IMR-90 (cell line): Measurements from ENCODE around the gene NAV2. TPM values are rescaled to one million over a fixed set of nuclear protein-coding genes. Genes with fewer than 3 reads are reported as not detected.

Experiments
- ATAC-seq: fragments of 200-7000 bp; cut with Tn5 transposase; 2 replicates; pipeline ENCODE4 v1.9.1; 2020; ENCODE audit warnings: low read depth, mild to moderate bottlenecking, moderate library complexity
- BruUV-seq: library from RNA; stranded (reverse); fragments of 400-500 nt; replicated peaks from 2 replicates; lab custom pipeline; 2021; lab: Mats Ljungman, UMichigan
- CTCF ChIA-PET: fragments of 300-600 bp; formaldehyde crosslinking; extraction: SDS; loops from one replicate; lab custom pipeline; 2021; ENCODE audit warnings: antibody characterized with exemption; lab: Yijun Ruan, JAX
- POLR2A ChIA-PET: fragments of 300-600 bp; sonication (Branson Sonifier 250); formaldehyde crosslinking; loops from one replicate; lab custom pipeline; 2022; ENCODE audit warnings: antibody characterized with exemption; ENCODE audit not compliant: unreplicated experiment; lab: Charles Lee
- DNase-seq: peaks from one replicate; pipeline ENCODE4 v3.0.0; 2013
- H2AFZ ChIP-seq: replicated peaks from 2 replicates; pipeline ENCODE3; 2013; ENCODE audit warnings: low read length, mild to moderate bottlenecking; ENCODE audit not compliant: poor library complexity
- H2AK5ac ChIP-seq: 2 replicates; pipeline ENCODE4 v1.6.1; 2013; ENCODE audit warnings: low read depth, low read length, inconsistent platforms
- H2AK9ac ChIP-seq: replicated peaks from 2 replicates; pipeline ENCODE3; 2013; ENCODE audit warnings: mild to moderate bottlenecking, low read depth, low read length, moderate library complexity; ENCODE audit not compliant: poor library complexity
- H2BK120ac ChIP-seq: 2 replicates; pipeline ENCODE4 v1.6.1; 2013; ENCODE audit warnings: low read depth, low read length, inconsistent platforms
- H2BK15ac ChIP-seq: 3 replicates; pipeline ENCODE4 v1.6.1; 2013; ENCODE audit warnings: low read depth, low read length, inconsistent platforms
- H2BK20ac ChIP-seq: 2 replicates; pipeline ENCODE4 v1.6.1; 2013; ENCODE audit warnings: low read depth, mild to moderate bottlenecking, inconsistent platforms, low read length, moderate library complexity
- H2BK5ac ChIP-seq: 2 replicates; pipeline ENCODE4 v1.6.1; 2013; ENCODE audit warnings: mild to moderate bottlenecking, low read depth, low read length, inconsistent platforms; ENCODE audit not compliant: poor library complexity, severe bottlenecking
- H3K14ac ChIP-seq: replicated peaks from 2 replicates; pipeline ENCODE4 v1.6.1; 2013; ENCODE audit warnings: low read depth, low read length, inconsistent platforms
- H3K18ac ChIP-seq: 2 replicates; pipeline ENCODE4 v1.6.1; 2013; ENCODE audit warnings: low read depth, low read length, control low read depth
- H3K23ac ChIP-seq: 2 replicates; pipeline ENCODE4 v1.6.1; 2013; ENCODE audit warnings: low read depth, low read length, inconsistent platforms
- H3K27ac ChIP-seq: 2 replicates; pipeline ENCODE4 v1.5.1; 2013; ENCODE audit warnings: mild to moderate bottlenecking, control low read depth, low read length; ENCODE audit not compliant: insufficient read depth
- H3K27me3 ChIP-seq: 2 replicates; pipeline ENCODE4 v1.6.1; 2013; ENCODE audit warnings: low read length; ENCODE audit not compliant: control insufficient read depth, insufficient read depth
- H3K36me3 ChIP-seq: 2 replicates; pipeline ENCODE4 v1.6.1; 2013; ENCODE audit warnings: low read length, mixed read lengths; ENCODE audit not compliant: control insufficient read depth, insufficient read depth
- H3K4ac ChIP-seq: 2 replicates; pipeline ENCODE4 v1.6.1; 2013; ENCODE audit warnings: low read depth, low read length, inconsistent platforms
- H3K4me1 ChIP-seq: 2 replicates; pipeline ENCODE4 v1.6.1; 2013; ENCODE audit warnings: low read length, mixed read lengths; ENCODE audit not compliant: control insufficient read depth, insufficient read depth
- H3K4me2 ChIP-seq: 2 replicates; pipeline ENCODE4 v1.6.1; 2013; ENCODE audit warnings: low read depth, mild to moderate bottlenecking, control low read depth, low read length, moderate library complexity
- H3K4me3 ChIP-seq: 2 replicates; pipeline ENCODE4 v1.5.1; 2013; ENCODE audit warnings: low read depth, mild to moderate bottlenecking, control low read depth, low read length, moderate library complexity; ENCODE audit not compliant: insufficient read depth
- H3K56ac ChIP-seq: 2 replicates; pipeline ENCODE4 v1.6.1; 2013; ENCODE audit warnings: low read length, inconsistent platforms; ENCODE audit not compliant: insufficient read depth; ENCODE audit errors: extremely low read depth
- H3K79me1 ChIP-seq, 2 experiments: 2 replicates each; pipeline ENCODE4 v1.6.1; 2013; ENCODE audit warnings: low read length in 2 of 2, inconsistent platforms in 1 of 2, low read depth in 1 of 2
- H3K9ac ChIP-seq: 2 replicates; pipeline ENCODE4 v1.6.1; 2013; ENCODE audit warnings: low read depth, low read length, control low read depth
- H3K9me1 ChIP-seq: 2 replicates; pipeline ENCODE4 v1.6.1; 2013; ENCODE audit warnings: low read length, inconsistent platforms; ENCODE audit not compliant: insufficient read depth
- H3K9me3 ChIP-seq: 2 replicates; pipeline ENCODE4 v1.6.1; 2013; ENCODE audit warnings: low read length; ENCODE audit not compliant: control insufficient read depth, insufficient read depth
- H4K20me1 ChIP-seq: 2 replicates; pipeline ENCODE4 v1.6.1; 2013; ENCODE audit warnings: low read length, inconsistent platforms; ENCODE audit not compliant: insufficient read depth
- H4K5ac ChIP-seq: 2 replicates; pipeline ENCODE4 v1.6.1; 2013; ENCODE audit warnings: mild to moderate bottlenecking, low read depth, low read length, control low read depth
- H4K8ac ChIP-seq, 2 experiments: 2 replicates each; pipeline ENCODE4 v1.6.1; 2013; ENCODE audit warnings: low read depth in 2 of 2, low read length in 2 of 2, control low read depth in 1 of 2, inconsistent platforms in 1 of 2
- H4K91ac ChIP-seq: 2 replicates; pipeline ENCODE4 v1.6.1; 2013; ENCODE audit warnings: low read depth, low read length, inconsistent platforms; ENCODE audit not compliant: insufficient read depth
- BHLHE40 ChIP-seq: fragments of 150-350 bp; IDR thresholded peaks from 2 replicates; pipeline ENCODE4 v1.6.1; 2016; ENCODE audit warnings: mild to moderate bottlenecking, low read depth, low read length
- CEBPB ChIP-seq: IDR thresholded peaks from 2 replicates; pipeline ENCODE4 v1.6.1; 2012; ENCODE audit warnings: low read depth, low read length, improper control_type of control experiment
- CHD1 ChIP-seq: IDR thresholded peaks from 2 replicates; pipeline ENCODE4 v1.6.1; 2012; ENCODE audit warnings: low read depth, low read length, improper control_type of control experiment
- CTCF ChIP-seq: conservative IDR thresholded peaks from 2 replicates; pipeline ENCODE4 v1.5.1; 2012; ENCODE audit warnings: mild to moderate bottlenecking, low read depth, low read length, improper control_type of control experiment
- ELK1 ChIP-seq: fragments of 150-350 bp; IDR thresholded peaks from 2 replicates; pipeline ENCODE4 v1.6.1; 2016; ENCODE audit warnings: low read depth, mild to moderate bottlenecking, low read length, moderate library complexity, borderline replicate concordance
- FOS ChIP-seq: fragments of 150-350 bp; IDR thresholded peaks from 2 replicates; pipeline ENCODE4 v1.6.1; 2016; ENCODE audit warnings: low read depth, low read length
- MAFK ChIP-seq: IDR thresholded peaks from 2 replicates; pipeline ENCODE4 v1.6.1; 2012; ENCODE audit warnings: low read depth, low read length, improper control_type of control experiment
- MAZ ChIP-seq: IDR thresholded peaks from 2 replicates; pipeline ENCODE4 v1.6.1; 2012; ENCODE audit warnings: low read depth, mild to moderate bottlenecking, low read length, improper control_type of control experiment, moderate library complexity, borderline replicate concordance
- MXI1 ChIP-seq: IDR thresholded peaks from 2 replicates; pipeline ENCODE4 v1.6.1; 2012; ENCODE audit warnings: low read depth, mild to moderate bottlenecking, low read length, moderate library complexity, borderline replicate concordance
- NFE2L2 ChIP-seq: fragments of 150-350 bp; IDR thresholded peaks from 2 replicates; pipeline ENCODE4 v1.6.1; 2016; ENCODE audit warnings: low read depth, mild to moderate bottlenecking, low read length
- POLR2A ChIP-seq: IDR thresholded peaks from 2 replicates; pipeline ENCODE4 v1.6.1; 2012; ENCODE audit warnings: mild to moderate bottlenecking, low read depth, low read length
- RAD21 ChIP-seq: IDR thresholded peaks from 2 replicates; pipeline ENCODE4 v1.6.1; 2012; ENCODE audit warnings: low read length, improper control_type of control experiment
- RCOR1 ChIP-seq: IDR thresholded peaks from 2 replicates; pipeline ENCODE4 v1.6.1; 2012; ENCODE audit warnings: mild to moderate bottlenecking, low read length, improper control_type of control experiment; ENCODE audit not compliant: insufficient replicate concordance
- RFX5 ChIP-seq: IDR thresholded peaks from 2 replicates; pipeline ENCODE4 v1.8.0; 2012; ENCODE audit warnings: low read depth, mild to moderate bottlenecking, low read length, moderate library complexity
- SMC3 ChIP-seq: fragments of 150-350 bp; IDR thresholded peaks from 2 replicates; pipeline ENCODE4 v1.6.1; 2016; ENCODE audit warnings: low read depth, mild to moderate bottlenecking, antibody characterized with exemption, low read length, moderate library complexity
- WGBS, 2 experiments: methylation state at CpG; one replicate each; pipeline versions ENCODE4 v1.1.5 to v1.1.7; 2013; ENCODE audit warnings: missing lambda C conversion rate in 2 of 2; ENCODE audit not compliant: insufficient read length in 1 of 2; ENCODE audit errors: extremely low coverage in 2 of 2; 5-methylcytosine and 5-hydroxymethylcytosine counted together
- dilution Hi-C: fragments of 300-500 bp; cut with HindIII; formaldehyde crosslinking; loops from one replicate; pipeline ENCODE4 v1.14.3; 2018; ENCODE audit warnings: low sequenced_read_pairs; ENCODE audit not compliant: unreplicated experiment
- in situ Hi-C: fragments of 300-500 bp; cut with MboI; formaldehyde crosslinking; loops from 3 replicates; pipeline ENCODE4 v1.14.3; 2019; ENCODE audit warnings: low sequenced_read_pairs, inconsistent platforms, mixed read lengths
- intact Hi-C: fragments of 100-400 bp; cut with micrococcal nuclease; formaldehyde crosslinking; loops from 2 replicates; pipeline ENCODE4 v1.10.0; 2022
- polyA plus RNA-seq, 3 experiments: library from polyadenylated mRNA; depleted of rRNA; stranded (reverse); fragments of >200 nt; gene quantifications; 2 replicates each; pipeline ENCODE4 v1.2.3, GENCODE V29; 2012; ENCODE audit warnings: low replicate concordance in 1 of 3
- total RNA-seq: library from RNA; depleted of rRNA; stranded (reverse); fragments of >200 nt; gene quantifications from 2 replicates; pipeline ENCODE4 v1.2.3, GENCODE V29; 2012
- TF ChIP-seq, protein P1 (sequence below): fragments of 150-350 bp; IDR thresholded peaks from 2 replicates; pipeline ENCODE4 v1.6.1; 2017; ENCODE audit warnings: mild to moderate bottlenecking, antibody characterized with exemption, low read length, low read depth

NAV2 gene
- total and polyA plus RNA-seq, 2 of the 4 experiments (the other 2 are of a cell fraction) = 4.5 to 12.6 TPM

DNA sequence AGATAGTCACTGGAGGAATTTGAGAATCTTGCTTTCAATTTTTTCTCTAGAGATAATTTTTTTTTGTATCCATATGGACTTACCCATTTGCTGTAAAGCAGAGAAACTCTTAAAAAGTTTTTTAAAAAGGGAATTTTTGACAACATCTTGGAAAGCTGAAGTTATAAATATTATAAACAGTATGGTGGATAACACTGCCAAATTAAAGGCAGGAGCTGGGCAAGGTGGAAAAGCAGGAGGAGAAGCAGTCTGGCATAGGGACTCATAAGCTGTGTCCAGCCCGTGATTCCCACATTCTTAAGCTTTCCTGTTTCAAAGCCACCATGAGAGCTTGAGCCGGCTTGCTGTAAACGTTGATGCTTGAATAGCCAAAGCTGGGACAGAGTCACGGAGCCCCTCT lies 149.5 kb downstream of the NAV2 start:
- Histone ChIP-seq H3K4me3 (no peak overlapping the region), H3K36me3 (peaks cover 3% of the 10 kb centered on the region; the same call in 1 of the 2 replicates), H3K4ac (no peak overlapping the region), H3K14ac (no peak overlapping the region), H3K23ac (no peak overlapping the region), H3K27ac (no peak overlapping the region), H3K9ac (no peak overlapping the region), H2AK5ac (no peak overlapping the region), H3K4me1 (peaks cover 4% of the 10 kb centered on the region; the same call in 1 of the 2 replicates), H2AFZ (no peak overlapping the region), H2AK9ac (no peak overlapping the region), H2BK15ac (no peak overlapping the region), H3K56ac (no peak overlapping the region), H4K5ac (no peak overlapping the region), H3K9me3 (no peaks in the 10 kb centered on the region), H3K4me2 (no peak overlapping the region), H4K8ac (no peak overlapping the region), H3K79me1 (peaks cover 14 to 29% of the 10 kb centered on the region in 2 experiments; a peak in 3 of 4 replicates), H4K20me1 (no peaks in the 10 kb centered on the region; the same call in 1 of the 2 replicates), H3K18ac (no peak overlapping the region), H2BK5ac (no peak overlapping the region), H3K9me1 (no peaks in the 10 kb centered on the region; the same call in 1 of the 2 replicates), H2BK120ac (no peak overlapping the region), H3K27me3 (no peaks in the 10 kb centered on the region), H2BK20ac (no peak overlapping the region), H4K91ac (no peak overlapping the region)
- intact Hi-C loops = no loop called here
- in situ Hi-C loops = no loop called here
- no TSS peak for BruUV-seq
- CTCF ChIA-PET = no interaction called here
- no peak for DNase-seq
- no peak for ATAC-seq
- dilution Hi-C loops = no loop called here
- POLR2A ChIA-PET = no interaction called here
- 92% methylated on average over 3 of the region's 4 CpGs; no CpG with 5 or more reads in 1 of the 2 experiments for WGBS, 2 experiments
- TF ChIP-seq MAZ = no peak
- no peak for TF ChIP-seq SMC3
- no peak for TF ChIP-seq ELK1
- no peak for TF ChIP-seq RFX5
- no peak for TF ChIP-seq CTCF
- no peak for TF ChIP-seq POLR2A
- no peak for TF ChIP-seq MAFK
- no peak for TF ChIP-seq MXI1
- TF ChIP-seq FOS = no peak
- no peak for TF ChIP-seq BHLHE40
- TF ChIP-seq CHD1 = no peak
- TF ChIP-seq CEBPB = no peak
- TF ChIP-seq, protein P1, sequence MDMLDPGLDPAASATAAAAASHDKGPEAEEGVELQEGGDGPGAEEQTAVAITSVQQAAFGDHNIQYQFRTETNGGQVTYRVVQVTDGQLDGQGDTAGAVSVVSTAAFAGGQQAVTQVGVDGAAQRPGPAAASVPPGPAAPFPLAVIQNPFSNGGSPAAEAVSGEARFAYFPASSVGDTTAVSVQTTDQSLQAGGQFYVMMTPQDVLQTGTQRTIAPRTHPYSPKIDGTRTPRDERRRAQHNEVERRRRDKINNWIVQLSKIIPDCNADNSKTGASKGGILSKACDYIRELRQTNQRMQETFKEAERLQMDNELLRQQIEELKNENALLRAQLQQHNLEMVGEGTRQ = no peak
- no peak for TF ChIP-seq RCOR1
- TF ChIP-seq NFE2L2 = no peak
- TF ChIP-seq RAD21 = no peak
